ENCODE results near the gene TTC33.

The TTC33 gene

DNA sequence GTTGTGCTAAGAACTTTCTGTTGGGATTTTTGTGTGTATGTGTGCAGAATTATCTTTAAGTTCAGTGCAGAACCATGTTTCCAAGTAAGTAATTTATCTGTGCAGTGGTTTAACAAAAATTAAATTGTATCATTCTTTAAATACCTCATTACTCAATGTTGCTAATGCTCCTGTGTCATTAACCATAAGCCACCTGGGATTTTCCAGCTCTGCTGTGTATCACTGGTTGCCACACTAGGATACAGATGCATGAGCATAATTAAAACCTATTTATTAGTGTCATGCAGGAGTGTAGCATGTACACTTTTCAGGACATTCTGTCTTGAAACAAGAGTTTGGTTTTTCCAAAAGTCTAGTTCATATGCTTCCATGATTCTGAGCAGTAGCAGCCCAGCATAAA, 196.5 kb downstream of the TTC33 start:
- DNase-seq: no peak

DNA sequence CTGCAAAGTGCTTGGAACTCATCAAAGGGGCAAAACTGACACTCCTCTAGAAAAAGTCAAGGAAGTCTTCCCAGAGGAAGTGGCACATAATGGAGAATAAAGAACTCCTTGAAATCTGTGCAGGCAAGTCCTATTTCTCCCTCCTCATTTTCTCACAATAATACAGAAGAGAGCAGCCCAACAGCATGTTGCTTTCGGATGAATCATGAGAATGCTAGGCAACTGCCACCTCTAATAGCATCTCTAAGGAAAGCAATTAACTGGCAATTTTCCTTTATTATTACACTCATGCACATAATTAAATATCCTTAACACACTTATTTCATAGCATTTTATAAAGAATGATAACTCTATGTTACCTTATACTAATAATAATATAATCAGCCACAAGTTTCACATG, 198.3 kb downstream of the TTC33 start:
- no peak for DNase-seq

DNA sequence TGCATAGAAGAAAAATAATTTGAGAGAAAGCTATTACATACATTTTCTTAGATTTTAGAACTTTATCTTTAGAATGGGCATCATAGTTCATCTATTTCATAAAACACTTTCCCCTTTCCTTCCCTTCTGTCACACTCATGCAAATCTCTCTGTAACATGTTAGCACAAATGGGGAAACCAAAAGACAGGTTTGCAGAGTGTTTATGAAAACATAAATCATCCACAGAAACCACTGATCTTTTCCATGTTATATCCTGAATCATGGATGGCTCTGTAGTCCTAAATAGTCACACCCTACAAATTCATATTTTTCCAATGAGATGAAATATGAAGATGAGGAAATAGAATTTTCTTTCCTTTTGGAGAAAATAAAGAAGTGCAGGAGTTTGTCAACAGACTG, 198.9 kb downstream of the TTC33 start:
- DNase-seq: no peak

DNA sequence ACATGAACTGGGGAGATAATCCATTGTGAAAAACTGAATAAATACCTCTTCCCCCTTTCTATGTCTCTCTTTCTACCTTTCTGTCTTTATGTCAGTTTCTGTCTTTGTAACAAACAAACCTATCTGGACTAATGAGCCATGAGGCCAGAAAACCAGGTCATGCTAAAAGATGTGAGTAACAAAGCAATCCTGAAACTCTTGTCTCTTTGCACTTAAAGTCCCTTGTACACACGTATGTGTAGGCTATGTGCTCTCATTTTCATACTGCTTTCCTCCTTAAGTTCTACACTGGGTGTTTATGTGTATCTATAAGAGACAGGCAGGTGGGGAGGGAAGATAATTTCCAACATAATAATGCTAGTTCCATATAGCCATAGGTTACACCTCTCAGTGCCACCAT, 199.9 kb downstream of the TTC33 start:
- DNase-seq: no peak

DNA sequence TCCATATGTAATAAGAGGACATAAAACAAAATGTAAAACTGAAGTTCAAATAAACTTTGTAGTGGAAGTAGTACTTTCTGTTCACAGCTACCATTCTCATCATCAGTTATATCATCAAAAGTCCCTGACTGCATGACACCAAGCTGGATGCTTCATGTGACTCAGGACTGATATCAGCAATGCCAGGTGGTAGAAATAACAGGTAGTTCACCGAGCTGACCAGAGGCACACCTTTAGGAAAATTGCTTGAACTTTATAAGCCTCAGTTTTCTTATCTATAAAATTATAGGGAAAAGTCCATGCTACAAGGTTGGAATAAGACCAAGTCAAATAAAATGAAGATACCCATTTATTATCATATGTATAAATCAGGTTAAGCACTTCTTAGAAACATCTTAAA, 200.9 kb downstream of the TTC33 start:
- no peak for DNase-seq

DNA sequence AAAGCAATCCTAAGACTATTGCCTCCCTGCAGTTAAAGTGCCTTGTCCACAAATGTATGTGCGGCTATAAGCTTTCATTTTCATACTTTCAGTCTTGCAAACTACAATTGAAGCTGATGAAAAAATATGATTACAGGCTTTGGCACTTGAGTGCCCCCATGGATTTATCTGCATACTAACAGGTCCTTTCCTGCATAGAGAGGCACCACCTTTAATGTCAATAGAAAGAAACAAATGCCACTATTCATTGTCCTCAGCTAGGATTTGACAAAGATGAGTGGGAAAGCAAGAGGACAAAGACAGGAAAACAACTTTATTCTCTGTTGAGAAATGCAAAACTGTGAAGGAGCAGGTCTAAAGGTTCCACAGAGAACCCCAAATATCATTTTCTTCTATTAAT, 201.7 kb downstream of the TTC33 start:
- no peak for DNase-seq

DNA sequence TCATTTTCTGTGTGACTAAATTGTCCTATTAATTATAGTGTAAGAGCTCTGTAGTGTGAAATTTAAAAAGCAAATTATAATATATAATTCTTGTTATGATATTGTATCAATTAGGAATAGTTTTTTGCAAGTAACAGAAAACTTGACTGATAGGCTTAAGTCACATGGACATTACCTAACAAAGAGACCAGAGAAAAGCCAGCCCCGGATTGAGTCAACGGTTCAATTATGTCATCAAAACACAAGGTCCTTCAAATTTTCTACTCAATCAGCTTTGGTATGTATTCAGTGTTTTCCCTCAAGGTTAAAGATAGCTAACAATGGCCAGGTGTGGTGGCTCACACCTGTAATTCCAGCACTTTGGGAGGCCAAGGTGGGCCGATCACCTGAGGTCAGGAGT, 202.8 kb downstream of the TTC33 start:
- no peak for DNase-seq

DNA sequence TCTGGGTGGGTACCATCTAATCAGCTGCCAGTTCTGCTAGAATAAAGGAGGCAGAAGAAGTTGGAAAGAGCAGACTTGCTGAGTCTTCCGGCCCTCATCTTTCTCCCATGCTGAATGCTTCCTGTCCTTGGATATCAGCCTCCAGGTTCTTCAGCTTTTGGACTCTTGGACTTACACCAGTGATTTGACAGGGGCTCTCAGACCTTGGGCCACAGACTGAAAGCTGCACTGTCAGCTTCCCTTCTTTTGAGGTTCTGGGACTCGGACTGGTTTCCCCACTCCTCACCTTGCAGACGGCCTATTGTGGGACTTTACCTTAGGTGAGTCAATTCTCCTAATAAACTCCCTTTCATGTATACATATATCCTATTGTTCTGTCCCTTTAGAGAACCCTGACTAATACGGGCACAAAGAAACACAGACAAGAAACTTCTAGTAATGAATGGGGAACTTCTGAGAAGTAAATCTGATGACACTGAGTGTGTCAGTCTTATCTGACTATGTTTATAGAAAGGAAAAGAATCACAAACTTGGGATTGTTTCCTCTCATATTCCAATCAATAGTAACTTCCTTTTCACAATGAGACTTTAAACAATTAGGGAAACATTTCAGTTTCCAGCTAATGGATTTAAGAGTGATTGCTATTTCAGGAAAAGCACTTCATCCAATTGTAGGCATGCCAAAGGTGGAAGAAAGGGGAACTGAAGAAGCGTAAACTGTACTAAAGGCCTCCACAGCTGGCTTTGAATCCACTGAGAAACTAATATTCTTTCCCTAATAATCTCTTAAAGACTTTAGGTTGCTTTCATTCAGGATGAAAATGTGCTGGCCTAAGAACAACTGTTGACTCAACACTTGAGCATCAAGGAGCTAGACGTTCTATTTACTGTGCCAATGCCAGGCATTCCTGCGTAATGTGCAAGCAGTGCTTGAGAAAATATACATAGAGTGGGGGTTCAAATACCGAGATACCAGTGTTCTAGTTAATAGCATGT, 204.0 kb downstream of the TTC33 start:
- DNase-seq: no peak

DNA sequence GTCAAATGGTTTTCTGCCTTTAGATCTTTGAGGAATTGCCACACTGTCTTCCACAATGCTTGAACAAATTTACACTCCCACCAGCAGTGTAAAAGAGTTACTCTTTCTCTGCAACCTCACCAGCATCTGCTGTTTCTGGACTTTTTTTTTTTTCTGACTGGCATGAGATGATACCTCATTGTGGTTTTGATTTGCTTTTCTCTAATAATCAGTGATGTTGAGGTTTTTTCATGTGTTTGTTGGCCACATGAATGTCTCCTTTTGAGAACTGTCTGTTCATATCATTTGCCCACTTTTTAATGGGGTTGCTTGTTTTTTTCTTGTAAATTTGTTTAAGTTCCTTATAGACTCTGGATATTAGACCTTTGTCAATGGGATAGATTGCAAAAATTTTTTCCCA, 205.3 kb downstream of the TTC33 start:
- DNase-seq: no peak

DNA sequence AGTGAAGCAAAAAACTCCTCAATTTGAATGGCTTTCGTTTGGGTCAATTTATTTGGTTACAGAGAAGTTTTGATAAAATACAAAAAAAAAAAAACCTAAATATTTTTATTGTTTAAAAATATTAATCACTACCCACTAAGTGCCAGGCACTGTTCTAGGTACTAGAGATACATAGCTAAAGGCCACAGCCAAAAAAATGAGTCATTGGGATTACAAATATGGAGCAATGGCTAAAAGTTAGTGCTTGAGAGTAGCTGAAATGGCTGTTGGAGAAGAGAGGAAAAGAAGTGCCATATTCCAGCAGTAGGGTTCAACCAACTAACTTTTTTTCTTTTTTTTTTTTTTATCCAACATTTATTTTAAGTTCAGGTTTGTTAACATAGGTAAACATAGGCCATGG, 206.1 kb downstream of the TTC33 start:
- no peak for DNase-seq

DNA sequence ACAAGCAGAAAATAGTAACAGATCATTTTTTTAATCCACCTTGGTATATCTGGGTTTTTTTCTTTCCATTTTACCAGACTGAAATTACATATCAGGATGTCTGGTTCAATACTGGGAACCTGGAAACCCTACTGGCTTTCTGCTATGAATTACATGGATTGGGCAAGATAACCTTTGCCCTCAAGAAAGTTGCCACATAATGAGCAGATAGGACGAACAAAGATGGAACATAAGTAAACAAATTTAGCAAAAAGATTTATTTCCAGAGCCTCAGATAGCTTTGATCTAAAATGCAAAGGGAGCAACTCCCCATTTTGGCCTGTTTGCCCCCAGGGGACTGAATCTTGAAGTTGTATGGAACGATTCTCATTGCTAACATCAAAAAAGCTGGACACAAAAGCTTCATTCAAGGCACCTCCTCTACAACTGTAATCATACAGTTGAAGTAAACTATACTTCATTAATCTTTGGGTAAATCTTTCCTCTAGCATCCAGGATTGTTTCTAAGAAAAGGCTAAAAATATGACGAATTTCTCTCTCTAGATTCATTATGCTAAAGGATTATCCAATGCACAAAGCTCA, 207.7 kb downstream of the TTC33 start:
- no peak for DNase-seq

DNA sequence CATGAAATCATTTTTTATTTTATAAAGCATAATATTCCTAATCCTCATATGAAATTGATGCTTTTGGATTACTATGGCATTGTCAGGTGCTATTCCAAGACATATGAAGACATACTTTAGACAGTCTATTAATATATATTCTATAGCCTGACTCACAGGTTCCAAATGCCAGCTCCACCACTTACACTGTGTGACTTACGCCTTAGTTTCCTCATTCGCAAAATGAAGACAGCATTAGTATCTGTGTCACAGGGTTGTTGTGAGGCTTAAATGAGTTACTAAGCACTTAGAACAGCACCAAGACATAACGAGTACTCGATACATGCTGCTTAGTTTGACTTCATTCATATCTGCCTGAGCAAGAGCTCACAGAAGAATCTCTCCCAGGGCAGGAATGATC, 208.2 kb downstream of the TTC33 start:
- no peak for DNase-seq

DNA sequence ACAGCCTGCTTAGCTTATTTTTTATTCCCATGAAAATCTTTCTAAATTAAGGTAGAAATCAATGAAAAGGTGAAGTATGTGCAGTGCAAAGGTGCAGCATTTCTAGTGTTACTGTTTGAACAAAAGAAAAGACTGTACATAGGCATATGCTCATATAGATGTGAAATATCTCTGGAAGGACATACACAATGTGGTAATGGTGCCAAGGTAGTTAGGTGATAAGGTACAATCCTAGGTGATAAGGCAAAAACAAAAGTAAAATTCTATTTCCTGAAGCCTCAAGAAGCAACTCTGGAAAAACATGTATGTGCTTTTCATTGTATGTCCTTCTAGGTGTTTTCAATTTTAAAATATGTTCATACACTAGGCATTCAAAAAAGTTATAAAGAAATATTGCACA, 215.5 kb downstream of the TTC33 start:
- no peak for DNase-seq

DNA sequence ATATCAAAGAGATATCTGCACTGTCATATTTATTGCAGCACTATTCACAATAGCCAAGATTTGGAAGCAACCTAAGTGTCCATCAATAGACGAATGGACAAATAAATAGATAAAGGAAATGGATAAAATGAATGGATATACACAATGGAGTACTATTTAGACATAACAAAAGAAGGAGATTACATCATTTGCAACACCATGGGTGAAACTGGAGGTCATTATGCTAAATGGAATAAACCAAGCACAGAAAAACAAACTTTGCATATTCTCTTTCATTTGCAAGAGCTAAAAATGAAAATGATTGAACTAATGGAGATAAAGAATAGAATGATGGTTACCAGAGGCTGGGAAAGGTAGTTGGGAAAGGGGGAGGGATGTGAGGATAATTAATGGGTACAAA, 231.1 kb downstream of the TTC33 start:
- no peak for DNase-seq

DNA sequence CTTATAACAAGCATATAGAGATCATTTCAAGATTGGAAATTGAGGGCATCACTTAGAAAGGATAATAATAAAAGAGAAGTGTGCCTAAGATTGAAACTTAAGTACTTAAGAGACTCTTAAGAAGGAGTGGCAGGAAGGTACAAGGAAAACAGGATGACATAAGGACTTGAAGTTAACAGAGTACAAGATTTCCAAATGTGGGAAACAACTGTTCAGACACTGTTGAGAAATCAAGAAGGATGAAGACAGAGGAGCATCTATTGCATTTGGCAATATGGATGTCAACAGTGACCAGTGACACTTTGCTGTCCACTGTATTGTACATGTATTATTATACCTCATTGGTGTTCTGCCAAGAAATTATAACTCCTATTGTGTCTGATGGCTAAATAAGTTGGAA, 233.8 kb downstream of the TTC33 start:
- DNase-seq: no peak

DNA sequence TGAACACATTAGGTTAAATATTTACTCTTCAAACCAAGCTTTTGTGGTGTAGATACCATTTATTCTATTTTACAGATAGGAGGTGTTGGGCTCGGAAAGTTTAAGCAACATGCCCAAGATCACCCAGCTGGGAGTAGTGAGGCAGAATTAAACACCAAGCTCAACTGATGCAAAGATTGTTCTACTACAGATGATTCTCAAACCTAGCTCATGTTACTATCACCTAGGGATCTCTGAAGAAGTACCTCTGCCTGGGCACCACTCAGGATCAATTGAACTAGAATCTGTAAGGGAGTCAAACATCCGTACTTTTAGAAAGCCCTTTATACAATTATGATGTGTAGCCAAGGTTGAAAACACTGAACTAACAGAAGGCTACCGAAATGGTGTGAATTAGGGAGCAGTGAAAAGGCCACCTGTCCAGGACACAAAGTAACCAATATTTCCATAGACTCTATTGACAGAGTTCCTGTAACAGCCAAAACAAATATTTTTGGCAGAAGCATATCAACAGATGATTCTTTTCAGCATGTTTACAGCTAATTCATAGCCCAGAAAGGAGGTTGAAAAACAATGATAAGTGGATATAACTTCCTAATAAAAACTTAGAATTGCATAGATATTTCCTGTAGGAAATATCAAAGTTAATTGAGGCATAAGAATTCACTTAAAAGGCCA, 234.5 kb downstream of the TTC33 start:
- DNase-seq: no peak

DNA sequence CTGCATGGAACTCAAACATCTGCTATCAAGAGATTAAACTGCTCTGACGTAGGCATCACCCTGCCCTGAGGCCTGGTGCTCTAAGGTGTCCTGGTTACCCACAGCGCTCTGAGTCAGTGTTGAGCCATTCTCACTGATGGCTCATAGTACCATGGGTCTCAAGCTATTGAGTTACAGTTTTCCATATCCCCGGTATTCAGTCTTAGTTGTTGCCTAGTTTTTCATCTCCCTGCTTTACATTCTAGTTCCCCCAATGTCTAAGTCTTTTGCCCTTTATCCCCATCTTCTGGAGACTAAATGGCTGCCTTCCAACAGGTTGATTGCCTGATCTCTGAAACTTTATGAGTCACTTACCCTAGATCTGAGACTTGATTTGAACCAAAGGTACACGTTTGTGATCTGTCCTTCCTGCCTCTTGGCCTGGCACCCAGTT, 237.3 kb downstream of the TTC33 start:
- no peak for DNase-seq

DNA sequence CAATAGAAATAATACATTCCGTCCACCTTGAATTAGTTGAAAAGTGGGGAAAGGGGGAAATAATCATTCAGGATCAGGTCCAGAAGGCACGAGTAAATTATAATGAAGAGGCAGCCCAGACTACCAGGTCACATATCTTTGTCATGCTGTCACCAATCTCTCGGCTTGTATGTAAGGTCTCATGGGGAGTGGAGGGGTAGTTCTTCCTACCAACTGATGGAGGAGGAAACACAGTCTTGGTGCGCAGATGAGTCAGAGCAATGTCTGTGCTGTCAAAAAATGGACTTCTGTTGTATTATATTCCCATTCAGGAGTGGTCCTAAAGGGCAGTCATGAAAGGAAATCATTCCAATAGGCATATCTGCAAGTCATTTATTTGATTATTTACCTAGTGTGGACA, 240.3 kb downstream of the TTC33 start:
- DNase-seq: no peak

DNA sequence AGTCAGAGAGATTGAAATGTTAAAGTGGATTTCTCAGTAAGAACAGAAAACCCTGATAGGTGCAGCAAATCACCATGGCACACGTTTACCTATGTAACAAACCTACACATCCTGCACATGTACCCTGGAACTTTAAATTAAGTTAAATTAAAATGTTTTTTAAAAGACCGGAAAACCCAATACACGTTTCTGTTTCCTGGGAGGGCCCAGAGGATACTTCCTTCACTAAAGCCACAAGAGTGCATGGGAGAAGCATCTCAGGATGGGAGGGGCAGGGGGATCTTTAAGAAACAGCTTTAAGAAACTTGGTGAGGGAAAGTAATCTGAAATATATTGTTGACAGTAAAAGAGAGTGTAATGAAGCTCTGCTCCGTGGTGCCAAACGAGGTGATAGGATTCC, 240.8 kb downstream of the TTC33 start:
- no peak for DNase-seq

DNA sequence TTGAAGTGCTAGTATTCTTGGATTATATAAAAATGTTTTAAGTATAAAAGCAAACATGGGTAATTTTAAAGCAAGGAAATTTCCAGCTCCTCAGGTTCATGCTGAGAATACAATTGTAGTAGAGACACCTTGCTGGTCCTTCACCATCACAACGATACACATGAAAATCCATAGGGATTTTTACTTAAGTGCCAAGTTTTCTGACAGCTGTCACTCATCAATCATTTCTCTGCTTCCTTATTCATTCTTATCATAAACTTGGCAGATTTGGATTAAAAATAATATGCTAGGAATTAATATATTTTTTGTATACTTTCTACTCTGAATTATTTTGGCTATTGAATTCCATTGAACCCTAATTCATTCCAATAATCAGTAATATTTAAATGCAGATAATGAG, 244.0 kb downstream of the TTC33 start:
- no peak for DNase-seq

DNA sequence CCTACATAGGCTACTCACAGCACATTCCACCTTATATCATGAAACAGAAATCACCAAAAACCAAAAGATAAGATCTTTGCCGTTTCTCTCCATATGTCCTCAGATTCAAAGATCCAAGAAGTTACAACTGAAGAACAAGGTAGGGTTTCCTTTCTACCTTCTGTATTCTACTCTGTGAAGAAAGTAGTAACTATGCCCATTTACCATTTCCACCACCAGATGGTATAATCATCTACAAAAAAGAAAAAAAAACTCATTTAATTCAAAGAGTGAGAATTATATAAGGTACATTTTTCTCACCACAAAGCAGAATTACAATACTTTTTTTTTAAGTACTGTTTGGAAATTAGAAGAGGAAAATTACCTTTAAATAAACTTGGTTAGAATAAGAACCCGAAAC, 248.7 kb downstream of the TTC33 start:
- DNase-seq: no peak

DNA sequence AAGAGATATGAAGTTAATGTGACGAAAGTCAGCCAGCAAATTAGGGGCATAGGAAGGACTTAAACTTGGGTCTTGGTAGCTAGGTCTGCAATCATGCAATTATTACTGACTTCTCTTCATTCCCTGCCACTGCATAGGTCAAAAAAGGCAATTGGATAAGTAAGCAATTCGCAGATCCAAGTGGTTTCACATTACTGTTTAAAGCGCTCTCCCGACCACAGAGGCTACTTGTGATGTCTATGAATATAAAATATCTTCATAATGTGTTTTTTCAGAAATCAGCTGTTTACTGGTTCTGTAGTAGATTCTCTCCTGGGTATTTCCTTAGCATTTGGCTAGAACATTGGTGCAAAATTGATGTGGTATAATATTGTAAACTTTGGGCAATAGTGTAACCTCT, 250.7 kb downstream of the TTC33 start:
- DNase-seq: no peak

DNA sequence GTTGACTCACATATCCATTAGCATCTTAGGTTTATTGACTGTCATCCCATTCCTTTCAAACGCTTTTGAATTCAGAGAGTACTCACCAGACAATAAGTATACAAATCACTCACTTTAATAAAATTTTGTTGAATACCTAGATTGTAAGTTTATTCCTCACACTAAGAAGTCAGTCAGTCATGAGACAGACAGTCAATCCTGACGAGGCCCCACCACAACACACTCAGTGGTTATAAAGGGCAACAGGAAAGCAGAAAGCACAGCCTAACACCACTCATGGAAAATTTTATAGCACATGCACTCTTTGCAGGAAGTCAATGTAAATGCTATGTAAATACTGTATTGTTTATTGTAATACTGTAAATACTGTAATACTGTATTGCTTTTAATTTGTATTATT, 252.3 kb downstream of the TTC33 start:
- DNase-seq: no peak

DNA sequence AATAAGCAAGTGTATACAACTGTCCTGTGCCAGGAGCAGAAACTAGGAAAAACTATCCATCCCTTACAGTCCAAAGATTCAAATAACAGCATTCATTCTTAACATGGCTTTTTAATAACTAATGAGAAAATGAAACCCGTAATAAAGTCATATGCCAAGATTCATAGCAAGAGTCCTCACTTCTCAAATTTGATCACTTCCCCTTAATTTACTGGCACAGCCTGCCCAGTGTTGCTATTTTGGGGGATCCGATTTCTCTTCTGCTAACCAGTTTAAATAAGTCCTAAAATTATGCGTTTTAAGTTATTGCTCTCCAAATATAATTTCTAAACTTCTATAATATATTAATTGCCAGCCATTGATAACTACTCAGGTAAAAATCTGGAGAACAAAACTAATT, 253.0 kb downstream of the TTC33 start:
- DNase-seq: no peak

All from DMS 273 treated with DMSO at 0.1 percent for 48 hours (cell line).